Purkinje cell (primary cell): ENCODE measurements around the gene SLC22A15. TPM values are rescaled to one million over a fixed set of nuclear protein-coding genes. Genes with fewer than 3 reads are reported as not detected.

Source experiments
- polyA plus RNA-seq: library from polyadenylated mRNA; unstranded; fragments of >200 nt; fragmentation: Nextera tagmentation; gene quantifications from 2 replicates; pipeline ENCODE4 v1.2.1, GENCODE V29; 2014

The SLC22A15 gene
- 13.1 and 16.7 TPM in 2 replicates for polyA plus RNA-seq

GRCh38 chr1:115976062-115976920, at the start of gene SLC22A15:
TSS of gene SLC22A15 (plus strand) at chr1:115976513. CDS start at chr1:115976628, 115 bp downstream.

GRCh38 chr1:116110567-116111523, 134.5 kb downstream of the SLC22A15 start, which contains the start of gene MAB21L3:
TSS of gene MAB21L3 (plus strand) at chr1:116111399. CDS start at chr1:116112616, 1,217 bp downstream.

Other genes starting within 250 kb of the SLC22A15 start
- 161 and 204 TPM in 2 replicates for gene CASQ2, start 207.8 kb upstream of the SLC22A15 start, polyA plus RNA-seq
- 7.6 and 8.8 TPM in 2 replicates for gene NHLH2, start 135.4 kb upstream of the SLC22A15 start, polyA plus RNA-seq
- not detected in 2 replicates for gene MAB21L3, start 134.9 kb downstream of the SLC22A15 start, polyA plus RNA-seq